ENCODE measurements around the gene SPR. TPM values are rescaled to one million over a fixed set of nuclear protein-coding genes. Genes with fewer than 3 reads are reported as not detected.

Gene SPR
- total and polyA plus RNA-seq, 2 of the 13 experiments (the other 11 are each of a cell fraction or from before 2014, with no cell fraction given): 34.0 to 96.0 TPM

- no peak for TF ChIP-seq TERF1 (CRISPR knock-in tag; IDR thresholded peaks at IDR 0.05)
- TF ChIP-seq CENPX (CRISPR knock-in tag; IDR thresholded peaks at IDR 0.05): no peak
- no peak for TF ChIP-seq ZBTB7A (CRISPR knock-in tag; IDR thresholded peaks at IDR 0.05)
- TF ChIP-seq NBN (conservative IDR thresholded peaks at IDR 0.05): no peak
- no peak for TF ChIP-seq MBNL3 (CRISPR knock-in tag; conservative IDR thresholded peaks at IDR 0.05)
- TF ChIP-seq KMT2A (CRISPR knock-in tag; IDR thresholded peaks at IDR 0.05): 0 out of 2 replicates have a peak, but pooled peaks have one; percentile 32
- no peak for TF ChIP-seq ZNF136 (CRISPR knock-in tag; IDR thresholded peaks at IDR 0.05; ENCODE audit: low read depth)
- no peak for TF ChIP-seq GMEB2 (CRISPR knock-in tag; IDR thresholded peaks at IDR 0.05; ENCODE audit: low read depth)
- TF ChIP-seq ETV5 (CRISPR knock-in tag; IDR thresholded peaks at IDR 0.05; ENCODE audit: borderline replicate concordance): peak; percentile 29; the same call in 1 of the 2 replicates
- TF ChIP-seq HBP1 (CRISPR knock-in tag; IDR thresholded peaks at IDR 0.05; ENCODE audit: low read depth): 0 out of 2 replicates have a peak, but pooled peaks have one; percentile 74
- no peak for TF ChIP-seq SNRNP70 (IDR thresholded peaks at IDR 0.05; ENCODE audit: low read depth, low read length)
- TF ChIP-seq ZNF841 (CRISPR knock-in tag; IDR thresholded peaks at IDR 0.05; ENCODE audit: borderline replicate concordance): no peak
- no peak for TF ChIP-seq PHB2 (IDR thresholded peaks at IDR 0.05; ENCODE audit: partially characterized antibody)
- TF ChIP-seq DR1 (CRISPR knock-in tag; IDR thresholded peaks at IDR 0.05): no peak; the same call in 1 of the 2 replicates
- no peak for TF ChIP-seq HNRNPL (IDR thresholded peaks at IDR 0.05; ENCODE audit: low read depth, low read length)
- no peak for TF ChIP-seq TBP (CRISPR knock-in tag; IDR thresholded peaks at IDR 0.05)
- TF ChIP-seq JUN (CRISPR knock-in tag; IDR thresholded peaks at IDR 0.05): no peak
- no peak for TF ChIP-seq RELA (CRISPR knock-in tag; IDR thresholded peaks at IDR 0.05)
- TF ChIP-seq ZNF441 (CRISPR knock-in tag; IDR thresholded peaks at IDR 0.05; ENCODE audit: borderline replicate concordance): no peak; the same call in 1 of the 2 replicates
- TF ChIP-seq KLF6 (CRISPR knock-in tag; IDR thresholded peaks at IDR 0.05): peak; percentile 96
- no peak for TF ChIP-seq ZFP1 (CRISPR knock-in tag; IDR thresholded peaks at IDR 0.05)
- no peak for TF ChIP-seq TAF15 (IDR thresholded peaks at IDR 0.05; ENCODE audit: low read depth, low read length, poor library complexity, severe bottlenecking)
- no peak for TF ChIP-seq ZNF543 (CRISPR knock-in tag; IDR thresholded peaks at IDR 0.05)
- TF ChIP-seq BCLAF1 (IDR thresholded peaks at IDR 0.05): no peak
- TF ChIP-seq ZFP41 (CRISPR knock-in tag; IDR thresholded peaks at IDR 0.05; ENCODE audit: borderline replicate concordance): no peak
- no peak for TF ChIP-seq ZNF343 (CRISPR knock-in tag; IDR thresholded peaks at IDR 0.05)
Measured at GRCh38 chr2:72883356-72883962, 3.7 kb upstream of the SPR start (continued).
